NCI-H345 (cell line): ENCODE measurements around the gene CLEC12A.

Source experiments
- DNase-seq: peaks from one replicate; lab custom pipeline; 2025; lab: John Stamatoyannopoulos, UW

Gene CLEC12A

GRCh38 chr12:10033783-10034545, 62.8 kb downstream of the CLEC12A start:
- DNase-seq, result no peak
